NCI-H187 (cell line): Measurements from ENCODE around the gene ATF3.

Experiments
- DNase-seq, 2 experiments: peaks; one replicate each; lab custom pipeline; 2025; lab: John Stamatoyannopoulos, UW

Gene ATF3, protein sequence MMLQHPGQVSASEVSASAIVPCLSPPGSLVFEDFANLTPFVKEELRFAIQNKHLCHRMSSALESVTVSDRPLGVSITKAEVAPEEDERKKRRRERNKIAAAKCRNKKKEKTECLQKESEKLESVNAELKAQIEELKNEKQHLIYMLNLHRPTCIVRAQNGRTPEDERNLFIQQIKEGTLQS

DNA sequence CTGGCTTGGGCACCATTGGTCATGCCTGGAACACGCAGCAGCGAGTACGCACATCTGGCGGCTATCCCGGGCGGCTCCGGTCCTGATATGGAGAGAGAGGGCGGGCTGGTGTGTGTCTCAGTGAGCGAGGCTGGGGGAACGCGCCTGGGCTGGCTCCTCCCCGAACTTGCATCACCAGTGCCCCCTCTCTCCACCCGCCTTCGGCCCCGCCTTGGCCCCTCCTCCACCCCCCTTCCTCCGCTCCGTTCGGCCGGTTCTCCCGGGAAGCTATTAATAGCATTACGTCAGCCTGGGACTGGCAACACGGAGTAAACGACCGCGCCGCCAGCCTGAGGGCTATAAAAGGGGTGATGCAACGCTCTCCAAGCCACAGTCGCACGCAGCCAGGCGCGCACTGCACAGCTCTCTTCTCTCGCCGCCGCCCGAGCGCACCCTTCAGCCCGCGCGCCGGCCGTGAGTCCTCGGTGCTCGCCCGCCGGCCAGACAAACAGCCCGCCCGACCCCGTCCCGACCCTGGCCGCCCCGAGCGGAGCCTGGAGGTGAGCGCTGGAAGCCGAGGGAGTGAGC lies at the start of gene ATF3:
Gene ATF3 (plus strand): TSS at position 370 of the 567 bp plus-strand sequence. CDS start 6,261 bp downstream, outside the sequence.
- peak; percentile 79 to 90 for DNase-seq

DNA sequence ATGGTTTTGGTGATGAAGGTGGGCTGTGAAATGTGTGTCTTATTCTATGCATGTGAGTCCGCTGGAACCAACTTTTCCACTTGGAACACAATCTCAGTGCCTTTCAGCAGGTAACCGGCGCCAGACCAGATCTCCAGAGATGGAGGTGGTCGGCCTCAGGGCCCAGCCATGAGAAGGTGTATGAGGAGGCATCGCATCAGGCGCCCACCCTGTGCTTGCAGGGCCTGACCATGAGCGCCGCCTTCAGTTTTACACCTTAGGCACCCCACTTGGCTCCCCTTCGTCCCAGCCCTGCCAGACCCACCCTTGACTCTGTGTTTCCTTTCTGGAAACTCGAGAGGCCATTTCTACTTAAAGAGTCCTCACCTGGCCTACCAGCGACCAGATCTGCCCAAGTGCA lies 48.6 kb upstream of the ATF3 start:
- DNase-seq: no peak

DNA sequence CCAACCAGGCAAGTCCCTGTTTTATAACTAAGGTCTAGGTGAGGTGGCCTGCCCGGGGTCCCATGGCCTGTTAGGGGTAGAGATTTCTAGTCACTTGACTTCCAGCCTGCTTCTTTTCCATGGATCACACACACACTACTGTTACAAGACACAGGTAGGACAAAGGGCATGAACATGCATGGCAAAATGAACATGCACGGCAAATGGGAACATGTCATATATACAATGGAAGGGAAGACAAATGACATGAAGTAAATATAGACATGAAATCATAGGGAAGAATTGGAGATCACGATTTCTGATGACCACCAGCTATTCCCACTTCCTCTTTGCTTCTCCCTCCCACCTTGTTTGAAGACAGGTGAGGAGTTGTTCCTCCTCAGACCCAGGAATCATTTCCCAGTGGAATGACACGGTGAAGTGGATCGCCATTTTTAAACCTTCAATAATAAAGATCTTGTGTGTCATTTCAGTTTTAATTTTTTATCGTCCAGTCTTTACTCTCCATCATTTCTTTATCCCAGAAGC lies 47.6 kb upstream of the ATF3 start:
- DNase-seq: no peak

DNA sequence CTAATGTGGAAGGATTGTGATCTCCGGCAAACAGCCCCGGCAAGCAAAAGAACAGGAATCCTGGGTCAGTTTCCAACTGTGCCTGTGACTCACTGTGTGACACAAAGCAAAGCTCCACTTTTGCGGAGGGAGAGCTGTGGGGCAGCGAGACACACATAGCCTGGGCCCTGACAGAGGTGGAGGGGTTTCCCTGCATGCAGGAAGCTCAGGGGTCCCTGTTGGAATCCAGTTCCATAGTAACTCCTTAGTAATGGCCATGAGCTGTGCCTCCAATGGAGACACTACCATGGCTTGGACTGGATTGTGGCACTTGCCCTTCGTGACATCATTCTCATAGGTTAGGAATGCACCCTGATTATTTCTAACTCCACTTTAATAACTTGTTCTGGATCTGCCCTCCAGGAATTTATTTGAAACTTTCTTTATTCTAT lies 47.0 kb upstream of the ATF3 start:
- no peak for DNase-seq

DNA sequence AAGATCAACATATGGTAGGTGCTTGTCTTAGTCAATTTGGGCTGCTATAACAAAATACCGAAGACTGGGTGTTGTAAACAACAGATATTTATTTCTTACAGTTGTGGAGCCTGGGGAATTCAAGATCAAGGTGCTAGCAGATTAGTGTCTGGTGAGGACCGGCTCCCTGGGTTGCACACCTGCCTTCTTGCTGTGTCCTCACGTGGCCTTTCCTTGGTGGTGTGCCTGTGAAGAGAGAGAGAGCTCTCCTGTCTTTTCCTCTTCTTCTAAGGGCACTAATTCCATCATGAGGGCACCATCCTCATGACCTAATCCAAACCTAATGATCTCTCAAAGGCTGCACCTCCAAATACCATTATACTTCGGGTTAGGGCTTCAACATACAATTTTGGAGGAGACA lies 45.8 kb upstream of the ATF3 start:
- DNase-seq: no peak

DNA sequence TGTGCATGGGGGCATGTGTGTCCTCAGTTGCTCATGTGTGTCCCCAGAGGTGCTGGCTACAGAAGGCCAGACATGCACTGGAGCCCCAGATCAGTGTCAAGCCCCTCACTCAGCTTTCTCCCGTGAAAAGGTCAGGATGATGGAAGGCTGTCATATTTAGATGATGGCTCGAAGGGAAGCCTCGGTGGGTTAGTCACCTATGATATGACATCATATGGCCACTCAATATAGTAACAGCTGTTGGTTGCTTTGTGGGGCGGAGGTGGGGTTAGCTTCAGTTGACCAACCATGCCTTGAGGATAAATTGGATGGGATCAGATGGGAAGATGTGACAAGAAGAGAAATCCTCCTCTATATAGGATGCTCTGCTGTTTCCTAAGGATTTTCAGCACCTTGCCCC lies 43.5 kb upstream of the ATF3 start:
- no peak for DNase-seq

DNA sequence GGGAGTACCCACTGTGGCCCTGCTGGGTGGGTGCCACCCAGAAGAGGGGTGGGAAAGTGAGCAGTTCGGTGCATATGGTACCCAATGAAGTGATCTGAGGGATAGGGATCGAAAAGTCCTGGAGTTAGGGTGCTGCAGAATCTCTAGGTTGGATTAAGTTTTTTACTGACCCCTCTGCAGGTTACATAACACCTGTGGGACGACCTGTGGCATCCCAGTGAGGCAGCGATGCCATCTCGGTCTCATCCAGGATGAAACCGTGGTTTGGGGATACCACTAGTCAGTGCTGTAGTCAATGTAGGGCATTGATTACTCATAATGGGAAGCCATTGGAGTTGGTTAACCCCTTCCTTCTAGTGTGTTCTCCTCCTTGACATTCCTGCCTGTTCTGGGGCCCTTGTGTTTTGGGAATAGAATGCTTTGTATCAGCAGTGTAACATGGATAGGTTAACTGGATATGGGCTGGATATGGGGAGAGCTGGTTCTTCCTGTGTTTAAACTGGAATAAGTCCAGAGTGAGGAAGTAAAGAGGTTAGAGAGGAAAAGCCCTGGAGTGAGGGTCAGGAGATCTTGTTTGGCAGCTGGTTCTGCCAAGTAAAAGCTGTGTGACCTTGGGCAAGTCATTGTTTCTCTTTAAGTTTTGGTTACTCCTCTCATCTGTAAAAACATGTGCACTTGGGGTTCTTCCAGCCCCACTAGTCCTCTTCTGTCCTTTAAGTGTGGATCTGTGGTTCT lies 42.8 kb upstream of the ATF3 start:
- DNase-seq: no peak

DNA sequence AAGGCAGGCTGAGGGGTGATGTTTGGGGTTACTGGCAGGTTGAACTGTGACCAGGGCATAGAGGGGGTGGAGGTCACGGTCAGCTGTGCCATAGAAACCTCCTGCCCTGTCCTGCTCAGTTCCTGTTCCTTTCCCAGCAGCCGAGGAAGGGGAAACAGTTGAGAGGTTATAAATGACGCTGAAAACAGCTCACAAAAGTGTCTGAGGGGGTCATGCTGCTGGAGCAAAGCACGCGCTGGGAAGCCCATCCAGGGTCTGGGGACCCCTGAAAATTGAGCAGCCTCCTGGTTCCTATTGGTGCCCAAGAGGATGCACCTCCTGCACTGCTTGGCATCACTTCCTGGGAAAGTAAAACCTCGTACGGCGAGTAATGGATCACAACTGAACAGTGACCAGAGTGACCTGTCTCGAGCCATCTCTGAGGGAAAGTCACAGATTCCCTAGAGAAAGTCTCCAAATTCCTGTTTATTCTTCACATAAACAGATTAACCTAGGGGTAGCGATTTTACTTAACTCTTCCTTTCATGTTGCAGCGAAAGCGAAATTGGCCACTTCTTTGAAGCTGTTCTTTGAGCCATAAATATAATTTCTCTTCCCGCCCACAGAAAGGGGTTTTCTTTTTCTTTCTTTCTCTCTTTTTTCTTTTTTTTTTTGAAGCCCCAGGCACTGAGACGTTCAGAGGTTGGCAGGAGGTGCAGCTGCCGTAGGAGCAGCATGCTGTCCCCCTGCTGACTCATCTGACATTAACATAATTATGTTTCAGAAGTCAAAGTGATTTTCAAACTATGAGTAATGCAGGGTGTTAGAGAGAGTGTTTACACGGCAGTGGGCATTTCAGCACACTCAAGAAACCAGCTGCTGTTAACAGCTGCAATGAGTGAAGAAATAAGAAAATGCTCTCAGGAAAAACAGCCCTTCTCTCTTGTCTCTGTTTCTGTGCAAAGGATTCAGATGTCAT lies 41.8 kb upstream of the ATF3 start:
- DNase-seq: peak; percentile 10 to 65

DNA sequence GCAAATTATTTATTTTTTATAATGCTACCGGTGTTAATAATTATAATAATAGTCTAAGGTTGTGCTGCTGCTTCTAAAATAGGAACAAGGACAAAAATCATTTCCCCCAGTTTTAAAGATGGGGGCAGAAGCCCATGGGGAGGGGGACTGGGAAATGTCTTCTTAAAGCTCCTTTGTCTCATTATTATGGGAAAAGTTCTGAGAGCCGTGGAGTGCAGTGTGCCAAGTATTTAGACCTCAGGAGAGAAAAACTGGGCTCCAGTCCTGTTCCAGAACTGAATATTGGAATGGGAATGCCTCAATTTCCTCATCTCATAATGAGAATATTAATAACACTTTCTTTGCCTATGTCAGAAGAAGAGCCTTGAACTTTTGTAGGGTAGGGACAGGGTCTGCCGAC lies 40.9 kb upstream of the ATF3 start:
- DNase-seq: no peak

DNA sequence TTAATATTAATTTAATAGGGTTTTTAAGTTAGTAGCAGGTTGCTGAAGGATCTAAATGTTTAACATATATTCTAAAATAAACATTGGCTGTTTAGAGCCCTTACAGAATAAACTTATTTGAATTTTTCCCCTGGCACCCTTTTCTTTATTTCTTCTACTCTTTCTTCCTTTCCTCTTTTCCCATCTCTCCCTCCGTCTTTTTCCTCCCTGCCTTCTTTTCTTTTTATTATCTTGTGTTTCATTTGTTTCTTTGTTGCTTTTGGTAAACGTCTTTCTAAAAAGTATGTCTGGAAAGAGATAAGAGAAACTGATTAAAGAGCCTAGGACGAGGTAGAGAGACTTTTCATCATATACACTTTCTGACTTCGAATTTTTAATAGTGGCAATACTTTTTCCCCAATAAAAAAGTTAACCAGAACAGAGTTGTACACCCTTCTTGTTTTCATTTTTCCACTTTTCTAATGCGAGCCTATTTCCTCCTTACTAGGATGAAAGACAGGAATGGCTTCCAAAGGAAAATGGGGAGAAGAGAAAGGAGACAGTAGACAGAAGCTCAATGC lies 39.5 kb upstream of the ATF3 start:
- no peak for DNase-seq

DNA sequence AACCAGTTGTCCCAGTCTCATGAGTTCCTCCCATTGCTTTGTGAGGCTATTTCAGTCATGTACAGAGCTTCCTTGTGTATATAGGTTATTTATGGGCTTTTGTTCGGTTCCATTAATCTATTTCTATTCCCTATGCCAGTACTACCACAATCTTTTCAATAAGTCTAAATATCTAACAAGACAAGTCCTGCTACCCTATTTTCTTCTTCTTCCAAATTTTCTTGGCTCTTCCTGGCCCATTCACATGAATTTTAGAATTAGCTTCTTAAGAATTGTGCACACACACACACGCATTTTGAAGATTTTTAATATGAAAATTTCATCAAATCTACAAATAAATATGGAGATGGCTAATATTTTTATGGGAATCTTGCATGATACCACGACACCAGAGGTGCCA lies 33.8 kb upstream of the ATF3 start:
- DNase-seq: no peak

DNA sequence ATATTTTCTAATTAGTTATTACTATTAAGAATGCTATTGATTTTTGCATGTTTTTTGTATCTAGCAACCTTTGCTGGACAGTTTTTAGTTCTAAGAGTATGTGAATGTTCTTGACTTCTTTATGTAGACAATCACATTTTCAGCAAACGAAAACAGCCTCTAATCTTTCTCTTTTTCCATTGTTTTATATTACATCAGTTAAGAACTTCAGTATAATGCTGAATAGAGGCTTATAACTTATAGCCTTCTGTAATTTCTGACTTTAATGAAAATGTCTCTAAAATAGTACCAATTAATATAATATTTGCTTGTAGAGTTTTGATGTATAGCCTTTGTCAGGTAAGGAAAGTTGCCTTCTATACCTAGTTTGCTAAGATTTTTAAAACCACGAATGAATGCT lies 33.2 kb upstream of the ATF3 start:
- no peak for DNase-seq

DNA sequence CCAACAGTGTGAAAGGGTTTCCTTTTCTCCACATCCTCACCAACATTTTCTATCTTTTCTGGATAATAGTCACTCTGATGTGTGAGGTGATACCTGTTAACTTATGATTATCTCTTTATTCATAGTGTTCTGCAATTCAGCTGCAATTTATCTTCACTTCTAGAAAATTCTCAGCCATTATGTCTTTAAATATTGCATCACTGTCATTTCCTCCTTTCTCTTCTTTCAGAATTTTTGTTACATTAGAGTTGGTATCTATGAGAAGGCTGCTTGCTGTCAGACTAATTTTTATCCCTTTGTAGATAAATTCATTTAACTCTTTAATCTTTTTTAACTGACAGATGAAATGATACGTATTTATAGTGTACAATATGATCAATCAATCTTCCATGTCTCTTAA lies 30.5 kb upstream of the ATF3 start:
- no peak for DNase-seq

DNA sequence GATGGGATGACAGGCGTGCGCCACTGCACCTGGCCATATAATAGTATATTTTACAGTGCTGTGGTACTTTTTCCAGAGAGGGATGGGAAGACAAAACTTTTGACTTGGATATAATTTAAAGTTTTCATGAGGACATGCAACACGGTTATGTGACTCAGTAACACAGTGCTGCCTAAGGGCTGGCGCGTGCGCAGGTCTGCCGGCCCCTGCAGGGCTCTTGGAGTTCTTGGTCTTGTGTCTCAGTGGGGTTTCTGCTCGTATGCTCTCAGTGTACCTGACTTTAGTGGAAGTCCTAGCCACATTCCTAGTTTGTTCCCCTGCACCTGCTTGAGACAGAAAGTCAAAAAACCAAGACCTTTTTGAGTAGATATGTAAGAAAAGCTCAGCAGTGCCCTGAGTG lies 27.5 kb upstream of the ATF3 start:
- DNase-seq: no peak

DNA sequence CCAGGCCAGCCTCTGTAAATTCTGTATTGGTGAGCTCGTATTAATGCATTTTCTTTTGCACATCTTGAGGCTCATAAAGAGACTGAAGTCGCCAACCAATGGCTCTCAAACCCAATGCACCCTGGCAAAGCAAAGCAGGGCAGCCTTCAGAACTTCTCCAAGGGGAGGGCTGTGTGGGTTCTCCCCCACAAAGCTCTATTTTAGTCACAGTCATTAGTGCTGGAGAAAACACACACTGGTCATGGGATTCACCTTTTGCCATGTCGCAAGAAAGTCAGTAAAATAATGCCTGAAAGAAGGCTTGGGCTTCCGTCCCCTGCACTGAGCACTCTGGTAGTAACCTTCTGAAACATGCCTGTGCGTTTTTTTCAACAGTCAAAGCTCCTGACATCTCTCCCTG lies 26.3 kb upstream of the ATF3 start:
- no peak for DNase-seq

DNA sequence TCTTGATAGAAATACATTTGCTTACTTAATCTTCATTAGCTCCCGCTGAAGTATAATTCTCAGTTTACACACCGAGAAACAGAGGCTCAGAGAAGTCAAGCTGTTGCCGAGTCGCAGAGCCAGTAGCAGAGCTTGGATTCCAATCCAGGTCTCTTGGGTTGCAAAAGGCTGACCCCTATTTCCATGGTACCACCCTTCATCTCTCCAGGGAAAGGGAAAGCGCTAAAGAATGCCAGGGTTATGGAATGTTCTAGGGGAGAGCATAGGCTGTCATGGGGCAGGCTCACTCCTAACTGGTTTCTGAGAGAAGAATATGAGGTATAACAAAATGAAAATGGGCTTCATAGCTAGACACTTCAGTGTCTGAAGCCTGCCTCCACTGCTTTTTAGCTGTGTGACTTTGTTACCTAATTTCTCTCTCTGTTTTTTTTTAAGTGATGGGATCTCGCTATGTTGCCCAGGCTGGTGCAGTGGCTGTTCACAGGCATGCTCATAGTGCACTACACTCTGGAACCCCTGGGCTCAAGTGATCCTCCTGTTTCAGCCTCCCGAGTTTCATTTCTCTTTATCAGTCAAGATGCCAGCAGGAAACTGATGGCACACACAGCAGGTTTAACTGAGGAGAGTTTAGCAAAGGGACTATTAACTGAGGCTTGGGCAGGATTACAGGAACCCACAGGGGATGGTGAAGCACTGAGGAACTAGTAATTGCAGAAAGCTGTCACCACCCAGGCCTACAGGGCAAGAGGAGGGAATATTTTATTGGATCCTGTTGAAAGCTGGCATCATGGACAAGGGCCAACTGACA lies 25.5 kb upstream of the ATF3 start:
- no peak for DNase-seq

DNA sequence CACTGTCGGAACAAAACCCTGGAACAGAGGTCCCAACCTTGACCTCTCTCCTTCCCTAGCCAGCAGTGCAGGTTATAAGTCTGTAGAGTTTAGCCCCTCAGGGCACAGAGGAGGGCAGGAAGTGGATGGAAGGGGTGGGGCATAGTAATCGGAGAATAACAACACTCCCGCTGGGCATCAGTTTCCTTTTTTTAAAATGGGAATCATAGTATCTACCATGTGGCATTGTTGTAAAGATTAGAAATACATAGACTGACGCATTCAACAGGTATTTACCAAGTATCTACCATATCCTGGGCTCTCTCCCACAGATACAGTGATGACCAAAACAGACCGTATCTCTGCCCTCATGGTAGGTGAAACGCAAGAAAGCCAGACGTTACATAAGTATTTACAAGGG lies 24.9 kb upstream of the ATF3 start:
- DNase-seq: no peak

DNA sequence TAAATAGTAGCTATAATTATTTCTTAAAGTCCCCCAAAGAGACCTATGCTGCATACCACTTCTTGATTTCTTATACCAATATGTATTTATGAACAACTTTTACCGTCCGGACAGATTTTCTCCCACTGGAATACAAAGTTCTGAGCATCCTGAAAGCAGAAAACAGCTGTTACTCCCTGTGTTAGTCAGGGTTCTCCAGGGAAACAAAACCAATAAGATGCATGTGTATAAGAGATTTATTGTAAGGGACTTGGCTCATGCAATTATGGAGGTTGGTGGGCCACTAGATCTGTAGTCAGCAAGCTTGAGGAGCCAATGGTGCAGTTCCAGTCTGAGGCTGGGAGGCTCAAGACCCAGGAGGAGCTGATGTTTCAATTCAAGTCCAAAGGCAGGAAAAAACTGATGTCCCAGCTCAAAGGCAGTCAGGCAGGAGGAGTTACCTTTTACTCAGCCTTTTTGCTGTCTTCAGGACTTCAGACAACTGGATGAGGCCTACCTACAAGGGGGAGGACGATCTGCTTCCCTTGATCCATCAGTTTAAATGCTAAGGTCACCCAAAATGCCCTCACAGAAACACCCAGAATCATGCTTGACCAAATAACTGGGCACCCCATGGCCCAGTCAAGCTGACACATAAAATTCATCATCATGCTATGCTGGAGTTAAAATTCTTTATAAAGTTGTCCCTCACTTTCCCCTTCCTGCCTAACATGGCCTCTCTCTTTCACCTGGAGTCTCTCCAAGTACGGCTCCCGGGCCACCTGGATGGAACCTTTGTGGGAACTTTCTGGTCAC lies 24.3 kb upstream of the ATF3 start:
- no peak for DNase-seq

DNA sequence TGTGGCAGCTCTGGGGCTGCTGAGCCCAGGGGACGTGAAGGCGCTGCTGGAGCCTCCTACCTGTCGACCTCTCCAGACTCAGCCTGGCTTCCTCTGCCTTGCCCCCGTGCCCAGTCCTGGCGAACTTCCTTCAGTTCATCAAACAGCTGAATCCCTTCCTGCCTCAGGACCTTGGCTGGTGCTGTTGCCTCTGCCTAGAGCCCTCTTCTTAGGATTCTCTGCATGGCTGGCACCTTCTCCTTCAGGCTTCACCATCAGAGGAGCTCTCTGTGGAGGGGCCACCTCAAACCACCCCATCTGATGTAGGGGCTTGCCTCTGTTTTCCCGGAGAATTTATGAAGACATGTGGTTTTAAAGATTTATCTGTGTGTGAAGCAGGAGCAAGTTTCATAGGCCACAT lies 23.4 kb upstream of the ATF3 start:
- DNase-seq: no peak
